GM11168 (cell line): ENCODE results near the gene ANXA9.

Experiments used
- in situ Hi-C: fragments of 300-500 bp; cut with MboI; formaldehyde crosslinking; loops from one replicate; pipeline ENCODE4 v1.12.0; 2022; ENCODE audit warnings: low sequenced_read_pairs; ENCODE audit not compliant: unreplicated experiment

ANXA9 gene

GRCh38 chr1:151001602-151002001, 19.5 kb downstream of the ANXA9 start:
- in situ Hi-C loops: no loop called here

GRCh38 chr1:151002051-151002450, 20.0 kb downstream of the ANXA9 start:
- in situ Hi-C loops: no loop called here

GRCh38 chr1:151002611-151003010, 20.5 kb downstream of the ANXA9 start:
- in situ Hi-C loops: no loop called here

- in situ Hi-C loops: no loop called here
These were observed 21.1 kb downstream of the ANXA9 start for GRCh38 chr1:151003180-151003579.

- in situ Hi-C loops: no loop called here
These were observed 23.7 kb downstream of the ANXA9 start for GRCh38 chr1:151005729-151006319.

- in situ Hi-C loops: no loop called here
These were observed 24.4 kb downstream of the ANXA9 start, which contains the start of gene MINDY1 for GRCh38 chr1:151006327-151007052. MINDY1 (minus strand) TSS chr1:151006902; CDS start chr1:151002617, 4,285 bp downstream.

GRCh38 chr1:151007853-151008243, 25.8 kb downstream of the ANXA9 start:
- in situ Hi-C loops: no loop called here

- in situ Hi-C loops: no loop called here
These were observed 26.4 kb downstream of the ANXA9 start, which contains the start of gene PRUNE1 for GRCh38 chr1:151008244-151009205. PRUNE1 (plus strand) TSS chr1:151008449; CDS start chr1:151008633, 184 bp downstream.

- in situ Hi-C loops: no loop called here
These were observed 27.1 kb downstream of the ANXA9 start for GRCh38 chr1:151009206-151009587.

- in situ Hi-C loops: no loop called here
These were observed 27.7 kb downstream of the ANXA9 start for GRCh38 chr1:151009674-151010345.

- in situ Hi-C loops: no loop called here
These were observed 28.2 kb downstream of the ANXA9 start for GRCh38 chr1:151010346-151010726.

- in situ Hi-C loops: no loop called here
These were observed 29.2 kb downstream of the ANXA9 start for GRCh38 chr1:151011154-151011850.

GRCh38 chr1:151012684-151013471, 30.8 kb downstream of the ANXA9 start:
- in situ Hi-C loops: no loop called here

- in situ Hi-C loops: no loop called here
These were observed 31.4 kb downstream of the ANXA9 start for GRCh38 chr1:151013518-151013917.

GRCh38 chr1:151024540-151025146, 42.6 kb downstream of the ANXA9 start:
- in situ Hi-C loops: no loop called here

- in situ Hi-C loops: no loop called here
These were observed 44.4 kb downstream of the ANXA9 start for GRCh38 chr1:151026460-151026859.

- in situ Hi-C loops: no loop called here
These were observed 50.1 kb downstream of the ANXA9 start for GRCh38 chr1:151032164-151032563.

GRCh38 chr1:151035167-151035566, 53.1 kb downstream of the ANXA9 start:
- in situ Hi-C loops: no loop called here
